Ishikawa (cell line): ENCODE data around the gene GDF3.

ENCODE experiments used
- CEBPB ChIP-seq: IDR thresholded peaks from 2 replicates; pipeline ENCODE4 v1.6.1; 2012
- CREB1 ChIP-seq: IDR thresholded peaks from 2 replicates; pipeline ENCODE4 v1.6.1; 2012; ENCODE audit warnings: low read depth
- EGR1 ChIP-seq: IDR thresholded peaks from 2 replicates; pipeline ENCODE4 v1.6.1; 2012
- FOXM1 ChIP-seq: IDR thresholded peaks from 2 replicates; pipeline ENCODE4 v1.6.1; 2012; ENCODE audit warnings: low read depth, borderline replicate concordance
- RAD21 ChIP-seq: IDR thresholded peaks from 2 replicates; pipeline ENCODE4 v1.6.1; 2012; ENCODE audit warnings: low read depth
- TF ChIP-seq, protein P1 (sequence below): IDR thresholded peaks from 2 replicates; pipeline ENCODE4 v1.6.1; 2012
- TF ChIP-seq, protein P2 (sequence below): IDR thresholded peaks from 2 replicates; pipeline ENCODE4 v1.6.1; 2012; ENCODE audit warnings: low read depth, mild to moderate bottlenecking

DNA sequence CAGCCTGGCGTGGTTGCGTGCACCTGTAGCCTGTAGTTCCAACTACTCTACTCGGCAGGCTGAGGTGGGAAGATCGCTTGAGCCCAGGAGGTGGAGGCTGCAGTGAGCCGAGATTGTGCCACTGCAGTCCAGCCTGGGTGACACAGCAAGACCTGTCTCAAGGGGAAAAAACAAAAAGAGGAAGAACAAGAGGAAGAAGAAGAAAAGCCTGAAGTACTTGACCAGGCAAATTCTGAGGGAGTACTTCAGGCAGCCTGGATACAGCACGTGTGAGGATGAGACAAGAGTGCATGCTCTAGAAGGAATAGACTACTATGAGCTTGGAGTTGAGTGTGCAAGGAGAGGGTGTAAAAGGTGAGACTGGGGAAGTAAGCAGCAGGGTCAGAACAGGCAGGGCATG, 1.8 kb downstream of the GDF3 start:
- TF ChIP-seq CEBPB (no peak), EGR1 (no peak), RAD21 (no peak), CREB1 (no peak), FOXM1 (no peak)
- TF ChIP-seq, protein P1, sequence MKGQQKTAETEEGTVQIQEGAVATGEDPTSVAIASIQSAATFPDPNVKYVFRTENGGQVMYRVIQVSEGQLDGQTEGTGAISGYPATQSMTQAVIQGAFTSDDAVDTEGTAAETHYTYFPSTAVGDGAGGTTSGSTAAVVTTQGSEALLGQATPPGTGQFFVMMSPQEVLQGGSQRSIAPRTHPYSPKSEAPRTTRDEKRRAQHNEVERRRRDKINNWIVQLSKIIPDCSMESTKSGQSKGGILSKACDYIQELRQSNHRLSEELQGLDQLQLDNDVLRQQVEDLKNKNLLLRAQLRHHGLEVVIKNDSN = no peak
- TF ChIP-seq, protein P2, sequence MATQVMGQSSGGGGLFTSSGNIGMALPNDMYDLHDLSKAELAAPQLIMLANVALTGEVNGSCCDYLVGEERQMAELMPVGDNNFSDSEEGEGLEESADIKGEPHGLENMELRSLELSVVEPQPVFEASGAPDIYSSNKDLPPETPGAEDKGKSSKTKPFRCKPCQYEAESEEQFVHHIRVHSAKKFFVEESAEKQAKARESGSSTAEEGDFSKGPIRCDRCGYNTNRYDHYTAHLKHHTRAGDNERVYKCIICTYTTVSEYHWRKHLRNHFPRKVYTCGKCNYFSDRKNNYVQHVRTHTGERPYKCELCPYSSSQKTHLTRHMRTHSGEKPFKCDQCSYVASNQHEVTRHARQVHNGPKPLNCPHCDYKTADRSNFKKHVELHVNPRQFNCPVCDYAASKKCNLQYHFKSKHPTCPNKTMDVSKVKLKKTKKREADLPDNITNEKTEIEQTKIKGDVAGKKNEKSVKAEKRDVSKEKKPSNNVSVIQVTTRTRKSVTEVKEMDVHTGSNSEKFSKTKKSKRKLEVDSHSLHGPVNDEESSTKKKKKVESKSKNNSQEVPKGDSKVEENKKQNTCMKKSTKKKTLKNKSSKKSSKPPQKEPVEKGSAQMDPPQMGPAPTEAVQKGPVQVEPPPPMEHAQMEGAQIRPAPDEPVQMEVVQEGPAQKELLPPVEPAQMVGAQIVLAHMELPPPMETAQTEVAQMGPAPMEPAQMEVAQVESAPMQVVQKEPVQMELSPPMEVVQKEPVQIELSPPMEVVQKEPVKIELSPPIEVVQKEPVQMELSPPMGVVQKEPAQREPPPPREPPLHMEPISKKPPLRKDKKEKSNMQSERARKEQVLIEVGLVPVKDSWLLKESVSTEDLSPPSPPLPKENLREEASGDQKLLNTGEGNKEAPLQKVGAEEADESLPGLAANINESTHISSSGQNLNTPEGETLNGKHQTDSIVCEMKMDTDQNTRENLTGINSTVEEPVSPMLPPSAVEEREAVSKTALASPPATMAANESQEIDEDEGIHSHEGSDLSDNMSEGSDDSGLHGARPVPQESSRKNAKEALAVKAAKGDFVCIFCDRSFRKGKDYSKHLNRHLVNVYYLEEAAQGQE = no peak
